Neuronal stem cell (in vitro differentiated cells): Measurements from ENCODE around the gene TULP4.
"Not testable (repeated sequence)": the region's sequence is repeated elsewhere in the genome, so short reads cannot be mapped to it uniquely, and the experiment has no call there.

Source experiments
- DNase-seq: peaks from one replicate; pipeline ENCODE4 v3.0.0-alpha.2; 2013; ENCODE audit warnings: low spot score
- H2AFZ ChIP-seq: one replicate; pipeline ENCODE4 v1.6.1; 2013; ENCODE audit warnings: mild to moderate bottlenecking, low read length, inconsistent platforms
- H2AK5ac ChIP-seq: 2 replicates; pipeline ENCODE4 v1.6.1; 2013; ENCODE audit warnings: low read depth, mild to moderate bottlenecking, inconsistent platforms, low read length, moderate library complexity, mixed read lengths
- H2BK120ac ChIP-seq: 2 replicates; pipeline ENCODE4 v1.6.1; 2013; ENCODE audit warnings: low read depth, mild to moderate bottlenecking, inconsistent platforms, low read length, moderate library complexity, mixed read lengths
- H2BK12ac ChIP-seq: one replicate; pipeline ENCODE4 v1.6.1; 2013; ENCODE audit warnings: low read length, inconsistent platforms
- H2BK15ac ChIP-seq: 2 replicates; pipeline ENCODE4 v1.6.1; 2013; ENCODE audit warnings: mild to moderate bottlenecking, low read length, inconsistent platforms, mixed read lengths
- H2BK5ac ChIP-seq: one replicate; pipeline ENCODE4 v1.6.1; 2013; ENCODE audit warnings: inconsistent platforms, mild to moderate bottlenecking, low read length, moderate library complexity
- H3K14ac ChIP-seq: one replicate; pipeline ENCODE4 v1.6.1; 2013; ENCODE audit warnings: low read length, inconsistent platforms
- H3K18ac ChIP-seq: 2 replicates; pipeline ENCODE4 v1.6.1; 2013; ENCODE audit warnings: low read length, inconsistent platforms
- H3K23ac ChIP-seq: 2 replicates; pipeline ENCODE4 v1.6.1; 2013; ENCODE audit warnings: low read depth, mild to moderate bottlenecking, mixed read lengths, low read length, inconsistent platforms; ENCODE audit not compliant: poor library complexity
- H3K27ac ChIP-seq: replicated peaks from 3 replicates; pipeline ENCODE4 v1.5.1; 2013; ENCODE audit warnings: low read length, inconsistent platforms
- H3K27me3 ChIP-seq, 3 experiments: 2 replicates each; pipeline ENCODE4 v1.6.1; 2013; ENCODE audit warnings: low read length in 3 of 3, mild to moderate bottlenecking in 2 of 3, inconsistent platforms in 1 of 3, low read depth in 1 of 3, mixed read lengths in 1 of 3, moderate library complexity in 1 of 3; ENCODE audit not compliant: control insufficient read depth in 3 of 3, insufficient read depth in 3 of 3
- H3K36me3 ChIP-seq, 2 donors: replicated peaks in 1 of 2; 2 replicates each; pipeline ENCODE4 v1.6.1; 2013; ENCODE audit warnings: low read length in 2 of 2; ENCODE audit not compliant: control insufficient read depth in 2 of 2, insufficient read depth in 2 of 2
- H3K4ac ChIP-seq: 2 replicates; pipeline ENCODE4 v1.6.1; 2013; ENCODE audit warnings: inconsistent platforms, mild to moderate bottlenecking, low read length, moderate library complexity
- H3K4me1 ChIP-seq, 2 donors: 1 replicate in 1 of 2; 2 replicates in 1 of 2; pipeline ENCODE4 v1.6.1; 2013; ENCODE audit warnings: low read length in 2 of 2, low read depth in 1 of 2; ENCODE audit not compliant: control insufficient read depth in 2 of 2, insufficient read depth in 1 of 2
- H3K4me2 ChIP-seq: one replicate; pipeline ENCODE4 v1.6.1; 2013; ENCODE audit warnings: mild to moderate bottlenecking, low read length, inconsistent platforms; ENCODE audit not compliant: insufficient read depth, poor library complexity, severe bottlenecking
- H3K4me3 ChIP-seq, 2 donors: 2 replicates each; pipeline ENCODE4 v1.5.1; 2013; ENCODE audit warnings: low read length in 2 of 2, mild to moderate bottlenecking in 2 of 2, inconsistent platforms in 1 of 2, moderate library complexity in 1 of 2
- H3K79me1 ChIP-seq: one replicate; pipeline ENCODE4 v1.6.1; 2013; ENCODE audit warnings: low read depth, mild to moderate bottlenecking, inconsistent platforms, low read length, moderate library complexity
- H3K9ac ChIP-seq: one replicate; pipeline ENCODE4 v1.6.1; 2013; ENCODE audit warnings: mild to moderate bottlenecking, low read depth, low read length, inconsistent platforms; ENCODE audit not compliant: poor library complexity
- H3K9me3 ChIP-seq, 2 donors: replicated peaks in 1 of 2; 2 replicates each; pipeline versions ENCODE3 to v1.6.1; 2013; ENCODE audit warnings: low read length in 2 of 2, mild to moderate bottlenecking in 2 of 2, inconsistent platforms in 1 of 2, low read depth in 1 of 2, mixed read lengths in 1 of 2, moderate library complexity in 1 of 2; ENCODE audit not compliant: control insufficient read depth in 2 of 2, insufficient read depth in 1 of 2
- H4K8ac ChIP-seq: one replicate; pipeline ENCODE4 v1.6.1; 2013; ENCODE audit warnings: low read depth, mild to moderate bottlenecking, inconsistent platforms, low read length, moderate library complexity
- H4K91ac ChIP-seq: one replicate; pipeline ENCODE4 v1.6.1; 2013; ENCODE audit warnings: low read length, low read depth, mild to moderate bottlenecking, inconsistent platforms; ENCODE audit not compliant: poor library complexity
- WGBS, 2 donors: extraction: QIAGEN DNeasy Blood & Tissue Kit; methylation state at CpG; one replicate each; pipeline ENCODE4 v1.1.7; 2013; ENCODE audit warnings: missing lambda C conversion rate in 2 of 2, mixed read lengths in 1 of 2; ENCODE audit not compliant: insufficient read length in 2 of 2, insufficient replicate concordance in 1 of 2; ENCODE audit errors: extremely low coverage in 2 of 2; 5-methylcytosine and 5-hydroxymethylcytosine counted together

Gene TULP4

DNA sequence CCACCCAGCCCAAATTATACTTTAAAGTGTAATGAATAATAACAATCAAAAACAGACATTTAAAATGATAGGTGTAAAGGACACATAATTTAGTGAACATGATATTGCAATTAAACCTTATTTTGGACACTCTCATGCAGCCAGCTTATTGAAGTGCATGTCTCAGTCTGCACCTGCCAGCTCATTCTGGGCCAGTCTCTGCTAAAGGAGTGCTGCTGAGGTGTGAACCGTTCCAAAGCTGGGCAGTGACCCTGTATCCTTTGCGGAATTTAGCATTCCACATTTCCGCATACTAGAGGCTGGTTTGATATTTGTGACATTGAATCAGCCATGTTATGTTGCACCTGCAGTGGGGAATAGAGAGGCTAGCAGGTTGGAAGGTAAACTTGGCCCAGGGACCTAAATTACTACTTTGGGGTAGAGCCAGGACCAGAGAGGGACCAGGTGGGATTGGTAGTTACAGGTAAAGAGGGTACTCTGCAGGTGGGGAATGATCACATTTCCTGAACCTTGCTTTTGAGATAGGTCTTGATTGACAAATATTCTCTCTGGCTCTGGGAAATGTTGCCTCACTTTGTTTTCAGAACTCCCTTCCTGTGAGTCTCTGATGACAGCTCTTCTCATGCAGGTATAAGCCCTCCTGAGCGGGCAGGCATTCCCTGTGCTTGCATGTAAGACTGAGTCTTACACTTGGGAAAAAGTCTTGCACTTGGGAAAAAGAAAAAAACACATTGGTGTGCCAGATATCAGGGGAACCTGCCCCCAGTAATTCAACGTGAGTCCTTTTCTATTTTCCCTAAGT lies 26.2 kb downstream of the TULP4 start:
- Histone ChIP-seq H3K23ac (no peak overlapping the region), H3K79me1 (peaks cover 2% of the 10 kb centered on the region), H3K4me1 (peaks cover 5% of the 10 kb centered on the region in 2 donors), H3K9ac (no peak overlapping the region), H3K27me3 (no peaks in the 10 kb centered on the region), H3K18ac (no peak overlapping the region), H4K8ac (no peak overlapping the region), H3K27ac (no peak overlapping the region), H4K91ac (no peak overlapping the region), H2BK12ac (peak overlapping the region; percentile 41), H3K4me3 (no peak overlapping the region), H3K9me3 (peaks cover 0 to 17% of the 10 kb centered on the region in 2 donors), H2AK5ac (no peak overlapping the region), H2AFZ (no peak overlapping the region), H2BK15ac (no peak overlapping the region), H3K4ac (no peak overlapping the region), H2BK5ac (no peak overlapping the region), H2BK120ac (no peak overlapping the region), H3K36me3 (peaks cover 0 to 14% of the 10 kb centered on the region in 2 donors), H3K4me2 (no peak overlapping the region), H3K14ac (no peak overlapping the region)
- no CpG with 5 or more reads among the region's 5 CpGs for WGBS, 2 donors
- no peak for DNase-seq

GRCh38 chr6:158339197-158339596 lies 26.9 kb downstream of the TULP4 start:
- not testable (repeated sequence) for H3K79me1 ChIP-seq, H2AFZ ChIP-seq, H3K27ac ChIP-seq, H3K23ac ChIP-seq, H3K14ac ChIP-seq, DNase-seq, H3K4me1 ChIP-seq, H3K4ac ChIP-seq, H3K18ac ChIP-seq, H3K27me3 ChIP-seq, H2BK120ac ChIP-seq, H2AK5ac ChIP-seq, H2BK5ac ChIP-seq, H4K91ac ChIP-seq, H3K4me2 ChIP-seq, H3K4me3 ChIP-seq, H3K9ac ChIP-seq, H2BK12ac ChIP-seq, H4K8ac ChIP-seq, H2BK15ac ChIP-seq
- Histone ChIP-seq H3K36me3 (peaks cover 0 to 10% of the 10 kb centered on the region in 2 donors), H3K9me3 (peaks cover 0 to 14% of the 10 kb centered on the region in 2 donors)
- no CpG with 5 or more reads among the region's 10 CpGs for WGBS, 2 donors

DNA sequence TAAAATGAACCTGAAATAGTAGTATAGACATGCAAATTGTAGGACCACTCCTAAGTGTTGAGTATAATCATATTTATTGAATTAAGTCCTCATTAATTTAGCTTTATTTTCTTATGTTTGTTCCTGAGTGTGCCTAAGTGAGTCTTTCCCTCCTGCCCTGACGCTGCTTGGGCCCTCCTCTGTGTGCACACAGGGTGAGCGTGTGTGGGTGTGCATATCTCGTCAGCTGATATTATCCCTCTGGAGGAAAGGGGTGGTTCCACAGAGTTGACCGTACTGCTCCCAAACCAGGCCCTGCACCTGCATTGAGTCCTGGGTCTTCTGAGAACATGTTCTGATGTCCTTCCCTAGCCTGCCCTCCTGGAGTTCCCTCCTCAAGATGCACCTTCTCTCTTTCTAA lies 28.0 kb downstream of the TULP4 start:
- H2BK5ac ChIP-seq = no peak overlapping the region
- H2AK5ac ChIP-seq = no peak overlapping the region
- no peak overlapping the region for H3K9ac ChIP-seq
- H3K4me1 ChIP-seq = peaks cover 5% of the 10 kb centered on the region in 2 donors
- no peak overlapping the region for H2BK15ac ChIP-seq
- no peak overlapping the region for H4K8ac ChIP-seq
- peaks cover 0 to 6% of the 10 kb centered on the region in 2 donors for H3K36me3 ChIP-seq
- H3K4me3 ChIP-seq = no peak overlapping the region
- H3K4me2 ChIP-seq = no peak overlapping the region
- no peak overlapping the region for H3K18ac ChIP-seq
- H3K4ac ChIP-seq = no peak overlapping the region
- H4K91ac ChIP-seq = no peak overlapping the region
- H3K23ac ChIP-seq = no peak overlapping the region
- H3K27me3 ChIP-seq = no peaks in the 10 kb centered on the region
- no peak overlapping the region for H3K14ac ChIP-seq
- peaks cover 0 to 14% of the 10 kb centered on the region in 2 donors for H3K9me3 ChIP-seq
- peaks cover 2% of the 10 kb centered on the region for H3K79me1 ChIP-seq
- H2BK120ac ChIP-seq = no peak overlapping the region
- no peak overlapping the region for H2AFZ ChIP-seq
- no CpG with 5 or more reads among the region's 4 CpGs for WGBS, 2 donors
- no peak for DNase-seq
- H2BK12ac ChIP-seq = no peak overlapping the region
- H3K27ac ChIP-seq = no peak overlapping the region

DNA sequence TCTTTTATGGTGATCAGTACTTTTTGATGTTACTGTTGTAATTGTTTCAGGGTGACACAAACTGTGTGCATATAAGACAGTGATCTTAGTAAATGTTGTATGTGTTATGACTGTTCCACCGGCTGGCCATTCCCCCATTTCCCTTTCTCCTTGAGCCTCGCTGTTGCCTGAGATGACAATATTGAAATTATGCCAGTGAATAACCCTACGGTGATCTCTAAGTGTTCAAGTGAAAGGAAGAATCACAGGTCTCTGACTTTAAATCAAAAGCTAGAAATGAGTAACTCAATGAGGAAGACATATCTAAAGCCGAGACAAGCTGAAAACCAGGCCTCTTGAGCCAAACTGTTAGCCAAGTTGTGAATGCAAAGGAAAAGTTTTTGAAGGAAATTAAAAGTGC lies 32.3 kb downstream of the TULP4 start:
- Histone ChIP-seq H3K27ac (no peak overlapping the region), H3K9ac (no peak overlapping the region), H2AK5ac (no peak overlapping the region), H2BK120ac (no peak overlapping the region), H3K4me3 (no peak overlapping the region), H4K8ac (no peak overlapping the region), H2BK15ac (no peak overlapping the region), H3K18ac (no peak overlapping the region), H3K4ac (no peak overlapping the region), H4K91ac (no peak overlapping the region), H3K14ac (no peak overlapping the region), H3K9me3 (peaks cover 6 to 13% of the 10 kb centered on the region in 2 donors), H3K23ac (no peak overlapping the region), H3K4me1 (peaks cover 0 to 5% of the 10 kb centered on the region in 2 donors), H2BK5ac (no peak overlapping the region), H3K27me3 (no peaks in the 10 kb centered on the region), H3K4me2 (no peak overlapping the region), H2BK12ac (no peak overlapping the region), H3K36me3 (peaks cover 3 to 5% of the 10 kb centered on the region in 2 donors), H3K79me1 (no peaks in the 10 kb centered on the region), H2AFZ (no peak overlapping the region)
- DNase-seq = no peak
- no CpG with 5 or more reads among the region's 4 CpGs for WGBS, 2 donors
